ENCODE data around the gene RBM39. TPM values are rescaled to one million over a fixed set of nuclear protein-coding genes. Genes with fewer than 3 reads are reported as not detected.

The RBM39 gene
- polyA plus RNA-seq, 3 donors, result 89.5 to 209 (median 98.0) TPM

DNA sequence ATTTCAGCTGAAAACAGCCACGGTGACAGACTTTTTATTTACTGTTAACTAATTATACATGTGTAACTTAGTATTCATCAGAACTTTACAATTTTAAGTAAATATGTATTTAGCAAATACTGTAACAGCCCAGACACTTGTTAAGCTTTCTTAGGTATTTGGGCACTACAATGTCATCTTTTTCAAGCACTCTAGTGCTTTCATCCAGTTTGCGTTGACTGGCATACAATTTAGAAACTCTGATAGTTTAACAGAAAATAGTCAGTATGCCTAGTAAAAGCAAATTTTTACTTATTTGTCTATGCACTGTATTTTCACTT lies 10.6 kb downstream of the RBM39 start:
- H3K9me3 Mint-ChIP-seq, result peaks cover 0 to 2% (median 0%) of the 10 kb centered on the region in 7 donors
- intact Hi-C loops (cut with micrococcal nuclease), result loop anchor here in 1 of 2 donors (5.0 kb wide), 2 partner anchors 34 to 41 kb away; partner anchors contain the start of genes NFS1, PHF20 and ROMO1
- H3K27ac ChIP-seq (ENCODE audit: low read depth in 1 of 2, low read length in 2 of 2), result no peak overlapping the region
- no peak overlapping the region for H3K4me3 Mint-ChIP-seq
- H3K27me3 ChIP-seq (ENCODE audit: control insufficient read depth in 2 of 2, insufficient read depth in 2 of 2, low read length in 2 of 2), result no peaks in the 10 kb centered on the region
- no CpG with 5 or more reads among the region's 2 CpGs for WGBS (ENCODE audit: insufficient coverage)
- peaks cover 0 to 12% of the 10 kb centered on the region in 2 donors for H3K4me1 ChIP-seq (ENCODE audit: control insufficient read depth in 1 of 2, insufficient read depth in 2 of 2, low read length in 2 of 2)
- H3K4me3 ChIP-seq (replicated peaks in 1 of 3; ENCODE audit: low read depth in 2 of 3, low read length in 3 of 3), result no peak overlapping the region
- peaks cover 100% of the 10 kb centered on the region for H4K20me1 ChIP-seq (ENCODE audit: insufficient read depth, low read length)
- H3K36me3 ChIP-seq (replicated peaks in 1 of 2; ENCODE audit: control insufficient read depth in 1 of 2, insufficient read depth in 2 of 2, low read length in 2 of 2), result peaks cover 95 to 98% of the 10 kb centered on the region in 2 donors
- peaks cover 71 to 95% of the 10 kb centered on the region in 2 donors for H3K36me3 Mint-ChIP-seq
- DNase-seq, result no peak
- H3K4me2 ChIP-seq (replicated peaks; ENCODE audit: extremely low read depth, low read length, poor library complexity, severe bottlenecking), result no peak overlapping the region
- H3K9me3 ChIP-seq (replicated peaks in 1 of 2; ENCODE audit: control insufficient read depth in 1 of 2, insufficient read depth in 1 of 2, low read length in 2 of 2), result no peaks in the 10 kb centered on the region
- no peak overlapping the region for H3K27ac Mint-ChIP-seq
- peaks cover 5% of the 10 kb centered on the region for H3K4me1 Mint-ChIP-seq
- TF ChIP-seq, protein P1, sequence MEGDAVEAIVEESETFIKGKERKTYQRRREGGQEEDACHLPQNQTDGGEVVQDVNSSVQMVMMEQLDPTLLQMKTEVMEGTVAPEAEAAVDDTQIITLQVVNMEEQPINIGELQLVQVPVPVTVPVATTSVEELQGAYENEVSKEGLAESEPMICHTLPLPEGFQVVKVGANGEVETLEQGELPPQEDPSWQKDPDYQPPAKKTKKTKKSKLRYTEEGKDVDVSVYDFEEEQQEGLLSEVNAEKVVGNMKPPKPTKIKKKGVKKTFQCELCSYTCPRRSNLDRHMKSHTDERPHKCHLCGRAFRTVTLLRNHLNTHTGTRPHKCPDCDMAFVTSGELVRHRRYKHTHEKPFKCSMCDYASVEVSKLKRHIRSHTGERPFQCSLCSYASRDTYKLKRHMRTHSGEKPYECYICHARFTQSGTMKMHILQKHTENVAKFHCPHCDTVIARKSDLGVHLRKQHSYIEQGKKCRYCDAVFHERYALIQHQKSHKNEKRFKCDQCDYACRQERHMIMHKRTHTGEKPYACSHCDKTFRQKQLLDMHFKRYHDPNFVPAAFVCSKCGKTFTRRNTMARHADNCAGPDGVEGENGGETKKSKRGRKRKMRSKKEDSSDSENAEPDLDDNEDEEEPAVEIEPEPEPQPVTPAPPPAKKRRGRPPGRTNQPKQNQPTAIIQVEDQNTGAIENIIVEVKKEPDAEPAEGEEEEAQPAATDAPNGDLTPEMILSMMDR (IDR thresholded peaks at IDR 0.05), result no peak
- no peak overlapping the region for H3K9ac ChIP-seq (ENCODE audit: insufficient read depth, low read length, poor library complexity, severe bottlenecking)
- H2AFZ ChIP-seq (ENCODE audit: insufficient read depth, low read depth, low read length, poor library complexity, severe bottlenecking), result no peak overlapping the region
- peaks cover 0 to 2% (median 0%) of the 10 kb centered on the region in 3 donors for H3K27me3 Mint-ChIP-seq (ENCODE audit: low read depth in 3 of 3)
- peaks cover 96% of the 10 kb centered on the region for H3K79me2 ChIP-seq (ENCODE audit: insufficient read depth, low read length)

DNA sequence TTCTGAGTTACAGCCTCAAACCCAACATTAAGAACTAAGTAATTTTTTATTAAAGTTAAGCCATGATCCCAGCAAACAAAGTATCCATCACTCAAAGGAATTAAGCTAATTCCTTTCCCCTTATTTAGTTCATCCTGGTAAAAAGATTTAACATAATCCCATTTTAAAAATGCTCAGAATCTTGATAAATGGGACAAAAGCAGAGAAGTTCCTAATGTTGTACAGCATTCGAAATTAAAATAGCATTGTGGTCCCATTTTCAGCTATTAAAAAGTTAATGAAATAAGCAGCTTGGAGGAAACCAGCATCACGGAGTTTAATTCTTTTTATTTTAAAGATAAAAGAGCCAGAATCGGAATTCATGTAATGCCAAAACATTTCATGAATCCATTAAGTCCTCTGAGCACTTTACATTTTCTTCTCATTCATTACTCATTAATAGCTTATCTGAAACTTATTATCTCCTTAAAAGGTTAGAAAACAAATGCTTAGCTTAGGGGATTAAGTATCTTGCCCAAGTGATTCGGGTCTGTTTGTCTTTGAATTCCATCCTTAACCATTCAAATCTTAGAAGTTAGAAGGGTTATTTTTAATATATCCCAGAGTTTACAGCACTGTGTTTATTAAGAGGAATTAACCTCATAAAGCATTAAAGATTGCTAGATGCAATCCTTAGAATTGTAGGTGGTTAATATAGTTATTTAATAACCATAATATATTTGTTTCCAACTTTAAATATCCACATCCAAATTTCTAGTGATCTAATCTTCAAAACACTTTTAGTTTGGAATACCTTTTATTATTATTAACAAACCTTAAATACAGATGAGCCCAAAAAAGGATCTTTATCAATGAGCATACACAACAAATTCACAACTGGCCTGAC lies 11.2 kb downstream of the RBM39 start:
- Histone ChIP-seq H3K79me2 (ENCODE audit: insufficient read depth, low read length) (peaks cover 96% of the 10 kb centered on the region), H3K9ac (ENCODE audit: insufficient read depth, low read length, poor library complexity, severe bottlenecking) (no peak overlapping the region), H4K20me1 (ENCODE audit: insufficient read depth, low read length) (peaks cover 100% of the 10 kb centered on the region), H3K27ac (ENCODE audit: low read depth in 1 of 2, low read length in 2 of 2) (no peak overlapping the region), H3K4me2 (replicated peaks; ENCODE audit: extremely low read depth, low read length, poor library complexity, severe bottlenecking) (no peak overlapping the region), H3K4me3 (replicated peaks in 1 of 3; ENCODE audit: low read depth in 2 of 3, low read length in 3 of 3) (no peak overlapping the region), H2AFZ (ENCODE audit: insufficient read depth, low read depth, low read length, poor library complexity, severe bottlenecking) (no peak overlapping the region), H3K9me3 (replicated peaks in 1 of 2; ENCODE audit: control insufficient read depth in 1 of 2, insufficient read depth in 1 of 2, low read length in 2 of 2) (no peaks in the 10 kb centered on the region), H3K4me1 (ENCODE audit: control insufficient read depth in 1 of 2, insufficient read depth in 2 of 2, low read length in 2 of 2) (peaks cover 0 to 6% of the 10 kb centered on the region in 2 donors), H3K36me3 (replicated peaks in 1 of 2; ENCODE audit: control insufficient read depth in 1 of 2, insufficient read depth in 2 of 2, low read length in 2 of 2) (peaks cover 95 to 98% of the 10 kb centered on the region in 2 donors), H3K27me3 (ENCODE audit: control insufficient read depth in 2 of 2, insufficient read depth in 2 of 2, low read length in 2 of 2) (no peaks in the 10 kb centered on the region)
- H3K4me1 Mint-ChIP-seq, result peaks cover 5% of the 10 kb centered on the region
- intact Hi-C loops (cut with micrococcal nuclease), result loop anchor here in 1 of 2 donors (5.0 kb wide), 2 partner anchors 34 to 41 kb away; partner anchors contain the start of genes NFS1, PHF20 and ROMO1
- no peak overlapping the region for H3K4me3 Mint-ChIP-seq
- TF ChIP-seq, protein P1 (IDR thresholded peaks at IDR 0.05), result no peak
- no peak for DNase-seq
- H3K9me3 Mint-ChIP-seq, result peaks cover 0 to 2% (median 0%) of the 10 kb centered on the region in 7 donors
- WGBS (ENCODE audit: insufficient coverage), result no CpG with 5 or more reads among the region's 4 CpGs
- H3K36me3 Mint-ChIP-seq, result peaks cover 71 to 95% of the 10 kb centered on the region in 2 donors
- H3K27me3 Mint-ChIP-seq (ENCODE audit: low read depth in 3 of 3), result peaks cover 0 to 2% (median 0%) of the 10 kb centered on the region in 3 donors
- H3K27ac Mint-ChIP-seq, result no peak overlapping the region

All from CD14-positive monocyte (primary cell).